BLaER1 treated with 17β-estradiol and CSF1 and Interleukin-3, amounts not matched to agents 10 nM and 100 nM (cell line): ENCODE measurements around the gene NANOS2.

Source experiments
- H3K27ac ChIP-seq, 11 experiments: shearing (Covaris generic); formaldehyde crosslinking; 2 replicates each; pipeline ENCODE4 v1.8.1; 2022
- H3K27me3 ChIP-seq, 11 experiments: shearing (Covaris generic); formaldehyde crosslinking; 2 replicates each; pipeline ENCODE4 v1.8.1; 2022
- H3K36me3 ChIP-seq, 11 experiments: shearing (Covaris generic); formaldehyde crosslinking; 2 replicates each; pipeline ENCODE4 v1.8.1; 2022
- H3K4me1 ChIP-seq, 10 experiments: shearing (Covaris generic); formaldehyde crosslinking; 2 replicates each; pipeline ENCODE4 v1.8.1; 2022
- H3K4me2 ChIP-seq, 11 experiments: shearing (Covaris generic); formaldehyde crosslinking; 2 replicates each; pipeline ENCODE4 v1.8.1; 2022
- H3K4me3 ChIP-seq, 10 experiments: shearing (Covaris generic); formaldehyde crosslinking; 2 replicates each; pipeline ENCODE4 v1.8.1; 2022
- H3K9ac ChIP-seq, 11 experiments: shearing (Covaris generic); formaldehyde crosslinking; 2 replicates each; pipeline ENCODE4 v1.8.1; 2022
- H3K9me3 ChIP-seq, 11 experiments: shearing (Covaris generic); formaldehyde crosslinking; replicated peaks in 1 of 11; 2 replicates each; pipeline ENCODE4 v1.8.1; 2022
- H4K20me1 ChIP-seq, 11 experiments: shearing (Covaris generic); formaldehyde crosslinking; 2 replicates each; pipeline ENCODE4 v1.8.1; 2022
- Cebpa-rat ChIP-seq, 11 experiments: shearing (Covaris generic); IDR thresholded peaks; 2 replicates each; pipeline ENCODE4 v1.8.1; 2022

NANOS2 gene

GRCh38 chr19:45883881-45884681, 30.5 kb downstream of the NANOS2 start:
- Histone ChIP-seq H3K4me2 (peak overlapping the region; percentile 90 to 100 (median 98)), H3K27me3 (0 out of 22 replicates have a peak, but pooled peaks cover 0 to 5% (median 0%) of the 10 kb centered on the region in 11 experiments), H3K4me1 (peaks cover 35 to 59% (median 52%) of the 10 kb centered on the region in 10 experiments), H3K9me3 (no peaks in the 10 kb centered on the region), H3K27ac (no peak overlapping the region), H3K4me3 (peak overlapping the region in 7 of 10 experiments; percentile 8 to 87 (median 78); a peak in 8 of 20 replicates), H3K9ac (peak overlapping the region; percentile 11 to 95 (median 88); a peak in 16 of 22 replicates), H3K36me3 (peaks cover 0 to 18% (median 12%) of the 10 kb centered on the region in 11 experiments; a peak in 13 of 22 replicates), H4K20me1 (peaks cover 26 to 47% (median 36%) of the 10 kb centered on the region in 11 experiments; a peak in 20 of 22 replicates)
- TF ChIP-seq Cebpa-rat (IDR thresholded peaks at IDR 0.05): no peak

GRCh38 chr19:45883586-45883880, 31.0 kb downstream of the NANOS2 start:
- no peak for TF ChIP-seq Cebpa-rat (IDR thresholded peaks at IDR 0.05)
- Histone ChIP-seq H3K4me1 (peaks cover 35 to 65% (median 57%) of the 10 kb centered on the region in 10 experiments), H4K20me1 (peaks cover 26 to 47% (median 36%) of the 10 kb centered on the region in 11 experiments; a peak in 20 of 22 replicates), H3K27me3 (0 out of 22 replicates have a peak, but pooled peaks cover 0 to 9% (median 0%) of the 10 kb centered on the region in 11 experiments), H3K4me2 (peak overlapping the region; percentile 90 to 100 (median 98)), H3K4me3 (peak overlapping the region in 3 of 10 experiments; percentile 8 to 84 (median 32); a peak in 3 of 20 replicates), H3K36me3 (peaks cover 0 to 13% (median 11%) of the 10 kb centered on the region in 11 experiments; a peak in 11 of 22 replicates), H3K9ac (peak overlapping the region in 10 of 11 experiments; percentile 11 to 95 (median 66); a peak in 12 of 22 replicates), H3K9me3 (no peaks in the 10 kb centered on the region), H3K27ac (no peak overlapping the region)

GRCh38 chr19:45882652-45883585, 31.7 kb downstream of the NANOS2 start:
- Histone ChIP-seq H3K36me3 (peaks cover 0 to 13% (median 11%) of the 10 kb centered on the region in 11 experiments; a peak in 11 of 22 replicates), H3K27me3 (0 out of 22 replicates have a peak, but pooled peaks cover 0 to 10% (median 0%) of the 10 kb centered on the region in 11 experiments), H3K4me3 (peak overlapping the region; percentile 20 to 59 (median 46); a peak in 19 of 20 replicates), H3K9me3 (no peaks in the 10 kb centered on the region), H3K4me1 (peaks cover 35 to 71% (median 63%) of the 10 kb centered on the region in 10 experiments), H3K4me2 (peak overlapping the region; percentile 72 to 95 (median 88)), H3K27ac (peak overlapping the region in 1 of 11 experiments; percentile 17; a peak in 1 of 22 replicates), H4K20me1 (peaks cover 26 to 47% (median 36%) of the 10 kb centered on the region in 11 experiments; a peak in 20 of 22 replicates), H3K9ac (peak overlapping the region in 9 of 11 experiments; percentile 23 to 67 (median 53); a peak in 14 of 22 replicates)
- TF ChIP-seq Cebpa-rat (IDR thresholded peaks at IDR 0.05): no peak

GRCh38 chr19:45881909-45882528, 32.6 kb downstream of the NANOS2 start:
- peaks cover 0 to 13% (median 11%) of the 10 kb centered on the region in 11 experiments; a peak in 11 of 22 replicates for H3K36me3 ChIP-seq
- peak overlapping the region in 5 of 11 experiments; percentile 37 to 67 (median 54); a peak in 5 of 22 replicates for H3K9ac ChIP-seq
- H3K27me3 ChIP-seq: 0 out of 22 replicates have a peak, but pooled peaks cover 0 to 10% (median 0%) of the 10 kb centered on the region in 11 experiments
- H3K4me2 ChIP-seq: peak overlapping the region; percentile 72 to 95 (median 88)
- H3K9me3 ChIP-seq: no peaks in the 10 kb centered on the region
- no peak overlapping the region for H3K27ac ChIP-seq
- H3K4me1 ChIP-seq: peaks cover 39 to 75% (median 65%) of the 10 kb centered on the region in 10 experiments
- no peak overlapping the region for H3K4me3 ChIP-seq
- TF ChIP-seq Cebpa-rat (IDR thresholded peaks at IDR 0.05): no peak
- peaks cover 26 to 47% (median 36%) of the 10 kb centered on the region in 11 experiments; a peak in 20 of 22 replicates for H4K20me1 ChIP-seq

GRCh38 chr19:45881082-45881908, 33.3 kb downstream of the NANOS2 start:
- peak overlapping the region in 6 of 11 experiments; percentile 9 to 95 (median 84); a peak in 7 of 22 replicates for H3K4me2 ChIP-seq
- peaks cover 45 to 80% (median 70%) of the 10 kb centered on the region in 10 experiments for H3K4me1 ChIP-seq
- no peak overlapping the region for H3K27ac ChIP-seq
- H3K27me3 ChIP-seq: peaks cover 0 to 12% (median 0%) of the 10 kb centered on the region in 11 experiments; a peak in 2 of 22 replicates
- TF ChIP-seq Cebpa-rat (IDR thresholded peaks at IDR 0.05): no peak
- peak overlapping the region in 1 of 11 experiments; percentile 49; a peak in 1 of 22 replicates for H3K9ac ChIP-seq
- H3K4me3 ChIP-seq: no peak overlapping the region
- H4K20me1 ChIP-seq: peaks cover 26 to 47% (median 36%) of the 10 kb centered on the region in 11 experiments; a peak in 20 of 22 replicates
- peaks cover 0 to 13% (median 11%) of the 10 kb centered on the region in 11 experiments; a peak in 11 of 22 replicates for H3K36me3 ChIP-seq
- H3K9me3 ChIP-seq: no peaks in the 10 kb centered on the region

- no peak for TF ChIP-seq Cebpa-rat (IDR thresholded peaks at IDR 0.05)
- Histone ChIP-seq H3K36me3 (peaks cover 0 to 13% (median 11%) of the 10 kb centered on the region in 11 experiments; a peak in 11 of 22 replicates), H3K4me3 (no peak overlapping the region), H3K4me2 (0 out of 22 replicates have a peak overlapping the region, but pooled peaks of 2 of the 11 experiments have one; percentile 90 to 95), H3K9me3 (no peaks in the 10 kb centered on the region), H3K9ac (no peak overlapping the region), H3K27ac (no peak overlapping the region), H4K20me1 (peaks cover 20 to 41% (median 31%) of the 10 kb centered on the region in 11 experiments; a peak in 20 of 22 replicates), H3K27me3 (peaks cover 0 to 17% (median 0%) of the 10 kb centered on the region in 11 experiments; a peak in 2 of 22 replicates), H3K4me1 (peaks cover 46 to 87% (median 77%) of the 10 kb centered on the region in 10 experiments)
Measured at GRCh38 chr19:45879971-45880370, 34.6 kb downstream of the NANOS2 start.

GRCh38 chr19:45879055-45879454, 35.5 kb downstream of the NANOS2 start:
- Histone ChIP-seq H3K4me1 (peaks cover 37 to 81% (median 69%) of the 10 kb centered on the region in 10 experiments), H3K36me3 (peaks cover 0 to 4% (median 3%) of the 10 kb centered on the region in 11 experiments; a peak in 10 of 22 replicates), H3K9me3 (no peaks in the 10 kb centered on the region), H4K20me1 (peaks cover 11 to 32% (median 22%) of the 10 kb centered on the region in 11 experiments; a peak in 19 of 22 replicates), H3K9ac (peak overlapping the region in 5 of 11 experiments; percentile 5 to 45 (median 32); a peak in 6 of 22 replicates), H3K27me3 (peaks cover 0 to 17% (median 0%) of the 10 kb centered on the region in 11 experiments; a peak in 2 of 22 replicates), H3K27ac (no peak overlapping the region), H3K4me2 (peak overlapping the region in 10 of 11 experiments; percentile 26 to 99 (median 98); a peak in 16 of 22 replicates), H3K4me3 (no peak overlapping the region)
- no peak for TF ChIP-seq Cebpa-rat (IDR thresholded peaks at IDR 0.05)
